GM21367 (cell line): ENCODE data around the gene GPR17.

Experiments
- ATAC-seq: cut with Tn5 transposase; IDR thresholded peaks from one replicate; pipeline ENCODE4 v1.9.1; 2021; ENCODE audit not compliant: unreplicated experiment

The GPR17 gene, protein sequence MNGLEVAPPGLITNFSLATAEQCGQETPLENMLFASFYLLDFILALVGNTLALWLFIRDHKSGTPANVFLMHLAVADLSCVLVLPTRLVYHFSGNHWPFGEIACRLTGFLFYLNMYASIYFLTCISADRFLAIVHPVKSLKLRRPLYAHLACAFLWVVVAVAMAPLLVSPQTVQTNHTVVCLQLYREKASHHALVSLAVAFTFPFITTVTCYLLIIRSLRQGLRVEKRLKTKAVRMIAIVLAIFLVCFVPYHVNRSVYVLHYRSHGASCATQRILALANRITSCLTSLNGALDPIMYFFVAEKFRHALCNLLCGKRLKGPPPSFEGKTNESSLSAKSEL

DNA sequence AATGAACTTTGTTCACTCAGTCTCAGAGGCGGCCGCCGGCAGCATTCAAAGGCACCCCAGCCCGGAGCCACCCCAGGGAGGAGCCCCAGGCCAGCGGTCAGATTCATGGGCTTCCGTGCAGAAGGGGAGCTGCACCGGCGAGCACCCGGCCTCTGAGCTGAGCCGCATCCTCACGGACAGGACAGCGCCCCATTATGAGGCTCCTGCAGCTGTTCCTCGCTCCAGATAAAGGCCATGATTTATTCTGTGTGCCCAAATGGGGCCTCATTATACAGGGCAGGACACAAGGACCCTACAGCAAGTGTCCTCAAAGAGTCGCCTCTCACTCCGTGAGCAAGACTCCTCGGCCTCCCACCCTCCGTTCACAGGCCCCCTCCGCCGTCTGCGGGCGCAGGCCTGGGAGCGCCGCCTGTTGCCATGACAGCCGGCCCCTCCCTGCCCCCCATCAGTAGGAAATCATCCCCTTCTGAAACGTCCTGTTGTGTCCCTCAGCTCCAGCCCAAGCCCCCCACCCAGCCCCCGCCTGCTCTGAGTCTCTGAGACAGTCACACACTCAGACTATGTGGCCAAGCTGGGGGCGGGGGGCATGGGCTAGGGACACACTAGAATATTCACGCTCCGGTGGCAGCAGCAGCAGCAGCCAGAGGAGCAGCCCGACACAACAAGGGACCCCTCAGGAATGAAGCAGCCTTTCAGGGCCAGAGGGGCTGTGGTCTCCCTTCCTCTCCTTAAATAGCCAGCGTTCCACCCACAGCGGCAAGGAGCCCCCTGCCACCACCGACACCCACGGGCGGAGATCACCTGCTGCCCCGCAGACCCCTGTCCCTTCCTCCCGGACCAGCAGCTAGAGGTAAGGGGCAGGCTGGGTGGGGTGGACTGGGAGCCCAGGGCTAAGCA lies at the start of gene GPR17:
GPR17 (plus strand) TSS at position 759 of the 897 bp plus-strand sequence. CDS start 4,583 bp downstream, outside the sequence.
- no peak for ATAC-seq

DNA sequence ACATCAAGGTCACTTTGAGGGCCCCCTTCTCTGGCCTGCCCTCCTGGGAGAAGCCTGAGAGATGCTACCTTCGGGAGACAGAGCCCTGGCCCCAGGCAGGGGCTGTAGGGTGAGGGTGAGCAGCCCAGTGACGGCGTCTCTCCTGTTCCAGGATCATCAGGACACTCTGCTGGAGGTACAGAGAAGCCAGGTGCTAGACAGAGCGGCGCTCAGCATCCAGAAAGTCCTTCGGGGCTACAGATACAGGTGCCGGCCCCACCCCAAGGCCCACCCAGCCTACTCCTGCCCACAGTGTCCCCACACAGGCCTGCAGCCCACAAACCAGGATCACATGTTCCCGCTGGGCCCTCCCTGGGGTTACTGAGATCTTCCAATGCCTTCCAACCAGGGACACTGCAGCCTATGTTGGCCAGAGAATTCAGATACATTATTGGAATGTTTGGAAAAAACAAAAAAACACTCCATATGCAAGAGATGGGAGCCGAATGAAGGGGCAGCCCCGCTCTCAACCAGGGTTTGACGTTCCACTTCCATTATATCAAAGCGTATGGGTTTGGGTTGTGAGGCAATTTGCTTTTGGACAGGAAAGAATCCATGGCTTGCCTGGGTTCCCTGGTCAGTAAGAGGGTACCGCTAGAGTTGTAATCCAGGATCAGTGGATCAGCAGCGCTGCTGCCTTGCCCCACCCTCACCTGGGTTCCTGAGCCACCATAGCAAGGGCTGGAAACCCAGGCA lies 49.5 kb upstream of the GPR17 start:
- no peak for ATAC-seq

DNA sequence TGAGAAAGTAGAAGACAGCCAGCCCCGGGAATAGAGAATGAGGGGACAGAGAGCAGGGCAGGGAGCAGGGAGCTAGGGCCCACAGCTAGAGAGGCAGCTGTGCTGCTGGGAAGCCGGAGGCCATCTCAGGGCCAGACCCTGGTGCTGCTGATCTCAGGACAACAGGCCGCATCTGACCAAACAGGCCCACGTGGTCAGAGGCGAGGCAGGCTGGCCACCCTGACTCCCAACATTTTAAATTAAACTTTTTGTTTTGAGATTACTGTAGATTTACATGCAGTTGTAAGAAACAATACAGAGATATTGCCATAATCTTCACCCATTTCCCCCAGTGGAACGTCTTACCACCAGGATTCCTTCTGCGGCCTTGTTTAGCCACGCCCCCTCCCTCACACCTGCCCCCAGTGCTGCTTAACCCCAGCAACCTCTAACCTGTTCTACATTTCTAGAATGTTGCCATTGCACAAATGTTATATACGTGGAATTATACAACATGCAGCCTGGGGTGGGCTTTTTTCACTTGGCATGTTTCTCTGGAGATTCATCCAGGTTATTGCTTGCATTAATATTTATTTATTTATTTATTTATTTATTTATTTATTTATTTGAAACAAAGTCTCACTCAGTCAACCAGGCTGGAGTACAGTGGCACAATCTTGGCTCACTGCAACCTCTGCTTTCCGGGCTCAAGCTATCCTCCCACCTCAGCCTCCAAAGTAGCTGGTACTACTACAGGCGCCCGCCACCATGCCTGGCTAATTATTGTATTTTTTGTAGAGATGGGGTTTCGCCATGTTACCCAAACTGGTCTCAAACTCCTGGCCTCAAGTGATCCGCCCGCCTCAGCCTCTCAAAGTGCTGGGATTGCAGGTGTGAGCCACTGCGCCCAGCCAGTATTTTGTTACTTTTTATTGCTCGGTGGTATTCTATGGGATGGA lies 48.6 kb upstream of the GPR17 start:
- no peak for ATAC-seq

DNA sequence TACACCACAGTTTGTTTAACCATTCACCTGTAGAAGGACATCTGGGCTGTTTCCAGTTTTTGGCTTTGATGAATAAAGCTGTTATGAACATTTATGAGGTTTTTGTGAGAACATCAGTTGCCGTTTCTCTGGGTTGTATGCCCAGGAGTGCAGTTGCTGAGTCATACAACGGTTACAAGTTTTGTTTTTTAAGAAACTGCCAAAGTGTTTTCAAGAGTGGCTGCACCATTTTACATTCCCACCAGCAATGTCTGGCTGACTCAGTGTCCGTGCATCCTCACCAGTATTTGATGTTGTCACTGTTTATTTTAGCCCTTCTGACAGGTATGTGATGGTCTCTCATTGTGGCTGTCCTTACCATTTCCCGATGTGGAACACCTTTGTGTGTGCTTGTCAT lies 48.0 kb upstream of the GPR17 start:
- no peak for ATAC-seq

DNA sequence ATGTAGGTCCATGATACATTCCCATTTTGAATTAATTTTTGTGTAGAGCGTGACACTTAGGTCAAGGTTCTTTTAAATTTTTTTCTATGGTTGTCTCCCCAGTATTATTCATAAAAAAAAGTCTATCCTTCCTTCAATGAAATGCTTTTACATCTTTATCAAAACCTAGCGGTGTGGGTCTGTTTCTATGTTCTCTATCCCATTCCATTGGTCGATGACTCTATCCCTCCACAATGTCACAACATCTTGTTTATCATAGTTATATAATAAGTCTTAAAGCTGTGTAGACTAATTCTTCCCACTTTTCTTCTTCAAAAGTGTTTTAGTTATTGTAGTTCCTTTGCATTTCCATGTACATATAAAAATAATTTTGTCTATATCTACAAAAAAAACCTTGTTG lies 47.2 kb upstream of the GPR17 start:
- no peak for ATAC-seq

DNA sequence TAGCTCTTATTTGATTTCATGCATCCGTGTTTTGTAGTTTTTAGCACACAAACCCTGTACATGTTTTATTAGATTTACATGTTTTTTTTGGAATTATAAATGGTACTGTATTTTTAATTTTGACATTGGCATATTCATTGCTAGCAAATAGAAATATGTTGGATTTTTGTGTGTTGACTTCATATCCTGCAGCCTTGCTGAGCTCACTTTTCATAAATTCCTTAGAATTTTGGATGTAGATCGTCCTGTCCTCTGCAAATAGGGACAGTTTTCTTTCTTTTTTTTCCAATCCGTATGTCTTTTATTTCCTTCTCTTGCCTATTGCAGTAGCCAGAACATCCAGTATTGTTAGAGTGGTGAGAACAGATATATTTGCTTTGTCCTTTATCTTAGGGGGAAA lies 46.7 kb upstream of the GPR17 start:
- ATAC-seq, result no peak

DNA sequence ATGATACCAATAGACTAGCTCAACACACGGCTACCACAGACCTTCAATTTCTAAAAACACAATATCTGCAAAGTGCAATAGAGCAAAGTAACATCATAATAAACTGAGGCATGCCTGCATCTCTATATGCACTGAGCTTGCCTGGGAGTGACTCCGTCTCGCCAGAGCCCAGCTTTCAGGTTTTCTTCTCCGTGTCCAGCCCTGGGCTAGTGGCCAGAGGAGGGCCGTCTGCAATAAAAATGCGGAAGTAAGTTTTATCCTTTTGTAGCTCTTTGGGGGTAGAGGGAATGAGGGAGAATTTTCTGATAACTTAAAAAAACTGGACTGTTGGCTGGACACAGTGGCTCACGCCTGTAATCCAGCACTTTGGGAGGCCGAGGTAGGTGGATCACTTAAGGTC lies 41.0 kb upstream of the GPR17 start:
- ATAC-seq, result no peak

DNA sequence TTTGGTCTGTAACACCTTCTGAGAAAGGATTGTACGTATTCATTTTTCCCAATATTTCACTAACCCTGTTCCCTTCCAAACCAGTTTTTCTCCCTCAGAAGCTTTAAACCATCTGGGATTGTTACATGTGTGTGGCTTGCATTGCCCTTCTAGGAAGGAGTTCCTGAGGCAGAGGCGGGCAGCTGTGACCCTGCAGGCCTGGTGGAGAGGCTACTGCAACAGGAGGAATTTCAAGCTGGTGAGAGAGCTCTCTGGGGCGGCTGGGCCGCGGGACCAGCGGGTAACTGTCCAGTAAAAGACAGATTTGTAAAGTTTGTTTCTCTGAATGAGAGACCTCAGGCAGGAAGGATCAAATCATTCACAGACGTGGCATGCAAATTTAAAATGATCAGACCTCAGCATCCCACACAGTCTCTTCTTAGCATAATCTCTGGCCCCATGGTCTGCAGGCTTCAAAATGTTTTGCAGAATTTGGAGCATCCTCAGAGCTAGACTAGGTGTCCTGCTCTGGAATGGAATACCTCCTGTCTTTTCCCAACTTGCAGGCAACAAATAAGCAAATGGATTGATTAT lies 40.2 kb upstream of the GPR17 start:
- ATAC-seq, result no peak

DNA sequence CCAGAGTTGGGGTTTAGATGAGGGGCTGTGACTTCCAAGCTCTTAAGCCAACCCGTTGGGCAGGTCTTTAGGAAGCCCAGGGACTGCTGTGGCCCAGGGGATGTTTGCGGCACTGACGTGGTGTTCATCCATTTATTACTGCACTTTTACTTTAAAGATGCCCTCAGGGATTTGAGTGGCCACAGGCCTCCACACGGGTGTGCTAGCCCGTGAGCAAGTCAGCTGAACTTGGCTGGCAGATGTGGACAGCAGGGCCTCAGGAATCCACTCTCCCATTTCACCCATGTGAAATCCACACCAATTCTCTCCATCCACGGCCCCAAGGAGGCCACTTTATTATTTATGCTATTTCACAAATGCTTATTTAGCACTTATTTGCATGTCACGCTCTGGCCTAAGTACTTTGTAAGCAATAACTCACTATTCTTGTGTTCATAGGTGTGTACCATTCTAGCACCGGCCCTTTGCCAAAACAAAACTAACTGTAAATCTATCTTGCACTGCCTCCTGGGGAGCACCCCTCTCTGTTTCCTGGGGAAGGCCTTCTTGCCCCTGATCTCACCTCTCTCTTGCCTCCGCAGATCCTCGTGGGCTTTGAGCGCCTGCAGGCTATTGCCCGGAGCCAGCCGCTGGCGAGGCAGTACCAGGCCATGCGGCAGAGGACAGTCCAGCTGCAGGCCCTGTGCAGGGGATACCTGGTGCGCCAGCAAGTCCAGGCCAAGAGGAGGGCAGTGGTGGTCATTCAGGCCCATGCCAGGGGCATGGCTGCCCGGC lies 39.1 kb upstream of the GPR17 start:
- no peak for ATAC-seq

DNA sequence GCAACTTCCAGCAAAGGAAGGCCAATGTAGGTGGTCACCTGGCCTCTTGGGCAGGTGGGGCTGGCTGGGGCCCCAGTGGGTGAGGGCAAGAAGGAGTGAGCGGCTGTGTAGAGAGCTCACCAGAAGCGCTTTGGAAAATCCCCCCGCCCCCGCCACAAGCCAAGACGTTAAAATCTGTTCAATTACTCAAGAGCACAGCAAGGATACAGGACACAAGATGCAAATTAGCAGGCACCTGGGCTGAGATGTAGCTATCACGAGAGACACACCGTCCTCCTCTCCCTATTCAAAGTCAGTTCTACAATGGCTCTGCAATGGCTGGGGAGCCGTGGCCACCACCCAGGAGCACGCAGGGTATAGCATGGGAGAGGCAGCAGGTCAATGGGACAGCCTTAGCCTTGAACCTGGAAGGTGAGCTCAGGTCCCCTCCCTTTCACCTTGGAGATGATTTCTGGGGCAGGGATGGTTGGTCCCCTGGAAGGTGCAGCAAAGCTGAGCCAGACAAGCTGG lies 38.5 kb upstream of the GPR17 start:
- ATAC-seq, result no peak

DNA sequence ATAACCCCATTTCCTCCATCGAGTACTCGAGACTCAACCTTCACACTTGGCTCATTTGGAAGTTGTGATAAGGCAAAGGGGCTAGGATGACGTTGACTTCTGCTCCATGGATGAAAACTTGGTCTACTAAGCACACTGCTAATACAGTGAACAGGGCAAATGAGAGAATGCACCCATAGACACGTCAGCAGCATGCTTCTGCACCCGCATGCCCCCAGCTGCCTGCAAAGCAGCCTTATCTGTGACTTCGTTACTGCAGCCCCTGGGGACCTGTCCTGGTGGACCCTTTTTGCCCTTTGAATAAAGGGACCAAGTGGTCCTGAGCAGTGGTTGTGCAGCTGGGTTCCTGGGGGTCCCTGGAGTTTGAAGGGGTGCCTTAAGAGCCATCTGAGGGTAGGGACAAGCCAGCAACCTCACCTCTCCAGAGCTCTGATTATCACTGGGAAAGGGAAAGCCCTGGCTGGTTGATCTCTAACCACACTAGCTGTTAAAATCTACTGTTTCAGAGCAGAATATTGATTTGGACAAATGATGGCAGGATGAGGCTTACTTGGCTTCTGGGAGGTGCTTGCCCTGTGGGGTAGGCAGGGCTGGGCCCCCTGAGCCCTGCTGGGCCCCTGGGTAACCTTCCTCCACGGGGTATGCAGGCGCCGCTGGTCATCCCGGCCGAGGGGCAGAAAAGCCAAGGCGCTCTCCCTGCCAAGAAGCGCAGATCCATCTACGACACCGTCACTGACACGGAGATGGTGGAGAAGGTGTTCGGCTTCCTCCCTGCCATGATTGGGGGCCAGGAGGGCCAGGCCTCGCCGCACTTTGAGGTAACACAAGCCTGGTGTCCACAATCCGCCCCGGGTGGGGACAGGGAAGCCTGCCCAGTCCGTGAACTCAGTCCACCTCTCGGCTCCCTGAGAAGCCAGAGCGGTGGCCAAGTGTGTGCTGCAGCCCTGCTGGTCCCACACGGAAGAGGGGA lies 37.6 kb upstream of the GPR17 start:
- no peak for ATAC-seq

DNA sequence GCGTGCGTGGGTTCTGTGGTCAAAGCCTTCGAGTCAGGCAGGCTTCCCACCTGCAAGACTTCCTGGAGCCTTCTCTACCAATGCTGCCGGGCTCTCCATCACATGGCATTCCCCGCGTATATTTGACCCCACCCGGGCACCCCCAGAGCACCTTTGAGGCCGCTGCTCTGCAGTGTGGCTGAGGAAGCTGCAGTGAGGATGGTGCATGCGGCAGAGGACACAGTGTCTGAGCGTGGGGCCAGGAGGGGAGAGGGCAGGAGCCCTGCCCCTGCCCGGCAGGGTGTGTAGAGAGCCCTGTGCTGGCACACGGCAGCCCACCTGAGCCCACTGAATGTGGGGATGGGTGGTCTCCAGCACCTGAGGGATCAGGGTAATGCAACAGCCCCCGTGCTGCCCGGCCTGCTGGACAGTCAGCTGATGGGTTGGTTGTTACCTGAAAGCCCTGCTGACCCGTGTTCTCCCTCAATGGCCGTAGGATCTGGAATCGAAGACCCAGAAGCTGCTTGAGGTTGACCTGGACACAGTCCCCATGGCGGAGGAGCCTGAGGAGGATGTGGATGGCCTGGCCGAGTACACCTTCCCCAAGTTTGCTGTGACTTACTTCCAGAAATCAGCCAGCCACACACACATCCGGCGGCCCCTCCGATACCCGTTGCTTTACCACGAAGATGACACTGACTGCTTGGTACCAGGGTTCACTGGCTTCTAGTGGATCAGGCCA lies 36.8 kb upstream of the GPR17 start:
- ATAC-seq, result no peak

DNA sequence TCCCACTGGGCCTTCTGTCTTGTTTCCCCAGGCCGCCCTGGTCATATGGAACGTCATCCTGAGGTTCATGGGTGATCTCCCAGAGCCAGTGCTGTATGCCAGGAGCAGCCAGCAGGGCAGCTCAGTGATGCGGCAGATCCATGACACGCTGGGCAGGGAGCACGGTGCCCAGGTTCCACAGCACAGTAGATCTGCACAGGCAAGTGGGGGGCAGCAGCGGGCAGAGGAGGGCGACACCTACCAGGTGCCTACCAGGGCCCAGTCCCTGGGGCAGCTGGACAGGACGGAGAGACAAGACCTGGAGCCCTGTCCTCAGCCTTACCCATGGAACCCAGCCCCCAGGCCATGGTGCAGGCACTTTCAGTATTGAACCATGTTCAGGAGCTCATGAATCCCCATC lies 36.1 kb upstream of the GPR17 start:
- ATAC-seq, result no peak

DNA sequence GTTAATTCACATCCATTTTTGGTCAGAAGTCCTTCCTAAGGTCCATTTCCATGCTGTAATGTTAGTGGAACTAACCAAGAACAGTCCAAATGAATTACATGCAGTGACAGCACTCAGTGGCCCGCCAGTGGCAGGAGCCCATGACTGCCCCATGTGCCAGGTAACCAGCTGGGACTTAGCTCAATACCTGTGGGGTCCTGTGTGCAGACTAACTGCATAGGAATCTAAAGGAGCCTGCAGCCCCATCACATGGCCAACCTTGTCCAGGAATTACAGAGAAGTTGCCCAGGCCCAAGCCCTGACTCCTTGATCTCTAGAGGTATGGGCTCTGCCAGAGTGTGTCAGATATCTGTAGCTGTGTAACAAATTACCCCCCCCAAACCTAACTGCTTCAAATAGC lies 35.4 kb upstream of the GPR17 start:
- no peak for ATAC-seq

DNA sequence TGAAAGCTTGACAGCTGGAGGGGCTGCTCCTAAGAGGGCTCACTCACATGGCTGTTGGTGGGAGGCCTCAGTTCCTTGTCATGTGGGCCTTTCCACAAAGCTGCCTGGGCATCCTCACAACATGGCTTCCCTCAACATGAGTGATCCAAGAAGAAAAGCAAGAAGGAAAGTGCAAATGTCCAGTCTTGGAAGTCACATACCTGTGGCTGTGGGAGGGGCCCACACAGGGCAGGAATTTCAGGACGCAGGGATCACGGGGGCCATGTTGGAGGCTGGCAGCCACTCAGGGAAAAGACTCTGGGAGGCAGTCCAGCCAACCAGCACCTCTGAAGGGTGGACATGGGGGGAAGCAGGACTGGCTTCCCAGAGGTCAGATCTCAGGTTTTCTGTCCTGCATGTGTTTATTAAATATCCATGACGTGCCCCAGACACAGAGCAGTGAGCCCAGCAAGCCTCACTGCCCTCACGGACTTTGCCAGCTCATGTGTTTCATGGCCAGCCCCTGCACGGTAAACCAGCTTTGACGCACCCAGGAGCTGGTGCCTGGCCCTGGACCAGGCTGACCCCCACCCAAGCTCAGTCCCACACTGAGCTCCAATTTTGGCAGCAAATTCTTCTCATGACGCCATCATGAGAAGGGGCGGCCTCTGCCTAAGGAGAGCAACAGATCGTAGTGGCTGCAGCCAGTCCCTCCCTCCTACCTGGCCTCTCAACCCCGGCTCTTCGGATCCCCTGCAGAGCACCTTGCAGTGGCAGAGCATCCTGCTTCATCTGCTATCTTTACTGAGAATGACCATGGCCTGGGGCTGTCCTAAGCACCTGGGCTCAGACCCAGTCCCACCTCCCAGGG lies 34.7 kb upstream of the GPR17 start:
- ATAC-seq, result no peak

DNA sequence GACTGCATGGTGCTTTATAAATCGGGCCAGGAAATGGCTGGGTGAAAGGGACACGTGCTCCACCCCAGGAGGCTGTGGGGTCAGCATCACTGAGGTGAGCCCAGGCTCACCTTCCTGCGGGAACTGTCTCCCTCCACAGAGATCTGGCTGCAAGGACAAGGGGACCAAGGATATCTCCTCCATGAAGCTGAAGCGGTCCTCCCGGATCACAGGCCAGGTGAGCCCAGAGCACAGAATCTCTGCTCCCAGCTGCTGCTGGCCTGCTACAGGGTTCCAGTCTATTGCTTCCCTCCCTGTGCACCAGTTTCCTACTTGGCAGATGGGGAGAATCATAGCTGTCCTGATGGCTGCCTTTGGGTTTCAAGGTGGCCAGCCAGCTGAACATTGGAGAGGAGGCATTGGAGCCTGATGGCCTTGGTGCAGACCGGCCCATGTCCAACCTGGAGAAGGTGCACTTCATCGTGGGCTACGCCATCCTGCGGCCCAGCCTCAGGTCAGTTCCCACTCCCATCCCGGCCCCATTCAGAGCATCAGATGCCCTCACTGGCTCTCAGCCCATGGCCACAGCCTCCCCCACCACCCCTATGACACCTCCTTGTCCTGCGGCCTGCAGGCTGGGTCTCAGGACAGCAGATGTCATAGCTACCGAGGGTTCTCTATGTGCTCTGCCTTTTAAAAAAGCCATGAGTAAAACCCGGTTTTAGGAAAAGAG lies 33.7 kb upstream of the GPR17 start:
- ATAC-seq, result no peak
